ENCODE results near the gene RHOU.

DNA sequence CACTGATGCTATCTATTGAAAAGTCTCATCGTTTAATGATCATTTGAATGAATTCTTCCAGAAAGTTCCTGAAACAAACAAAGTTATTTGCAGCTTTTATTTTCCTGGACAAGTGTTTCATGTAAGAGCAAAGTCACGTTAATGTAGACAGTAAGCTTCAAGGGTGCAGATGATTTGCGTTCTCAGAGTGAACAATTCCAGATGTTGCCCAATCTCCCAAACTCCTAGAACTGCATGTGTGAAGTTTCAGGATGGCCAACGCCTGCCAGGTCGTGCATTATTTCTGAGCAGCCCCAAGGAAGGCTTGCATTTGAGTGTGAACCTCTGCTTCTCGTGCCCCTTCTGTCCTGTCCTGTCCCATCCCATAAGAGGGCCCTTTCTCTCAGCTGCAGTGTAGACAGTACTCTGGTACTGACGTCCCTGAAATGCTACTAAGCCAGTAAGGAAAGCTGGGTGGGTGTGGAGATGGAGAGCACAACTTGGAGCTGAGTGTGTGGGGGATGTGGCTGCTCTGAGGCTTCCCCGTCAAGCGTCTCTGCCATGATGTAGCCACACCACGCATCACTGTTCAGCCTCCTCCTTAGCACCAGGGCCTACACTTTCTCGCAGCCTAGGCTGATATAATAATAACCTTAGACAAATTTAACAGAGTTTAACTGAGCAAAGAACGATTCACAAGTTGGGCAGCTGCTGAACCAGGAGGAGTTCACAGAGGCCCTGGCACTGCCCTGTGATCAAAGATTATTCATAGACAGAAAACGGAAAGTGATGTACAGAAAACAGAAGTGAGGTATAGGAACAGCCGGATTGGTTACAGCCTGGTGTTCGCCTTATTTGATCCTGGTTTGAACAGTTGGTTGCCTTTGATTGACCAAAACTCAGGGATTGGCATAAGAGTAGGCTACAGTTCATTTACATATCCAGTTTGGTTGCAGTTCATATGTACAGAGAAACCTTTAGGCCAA lies 50.4 kb downstream of the RHOU start:
- TF ChIP-seq POLR2A (IDR thresholded peaks at IDR 0.05; ENCODE audit: low read length), result no peak
- no peak for TF ChIP-seq GATA1 (IDR thresholded peaks at IDR 0.05; ENCODE audit: low read depth, low read length)
